Fibroblast of lung (primary cell): ENCODE data around the gene SNX20. TPM values are rescaled to one million over a fixed set of nuclear protein-coding genes. Genes with fewer than 3 reads are reported as not detected.

Experiments used
- DNase-seq, 2 donors: peaks; one replicate each; pipeline versions ENCODE4 v3.0.0 to v3.0.0-alpha.2; 2010; ENCODE audit warnings: low read depth in 2 of 2
- H2AFZ ChIP-seq: 2 replicates; pipeline ENCODE4 v1.5.1; 2012; ENCODE audit warnings: low read length, control low read depth, inconsistent platforms
- H3K27ac ChIP-seq: 2 replicates; pipeline ENCODE4 v1.5.1; 2011; ENCODE audit warnings: low read length, control low read depth; ENCODE audit not compliant: insufficient read depth
- H3K27me3 ChIP-seq: 2 replicates; pipeline ENCODE4 v1.5.1; 2011; ENCODE audit warnings: mild to moderate bottlenecking, low read length; ENCODE audit not compliant: control insufficient read depth, insufficient read depth
- H3K36me3 ChIP-seq: 2 replicates; pipeline ENCODE4 v1.5.1; 2011; ENCODE audit warnings: low read length; ENCODE audit not compliant: control insufficient read depth, insufficient read depth
- H3K4me1 ChIP-seq: 2 replicates; pipeline ENCODE4 v1.5.1; 2011; ENCODE audit warnings: low read length; ENCODE audit not compliant: control insufficient read depth, insufficient read depth; ENCODE audit errors: extremely low read depth
- H3K4me2 ChIP-seq: 2 replicates; pipeline ENCODE4 v1.5.1; 2011; ENCODE audit warnings: low read length, control low read depth; ENCODE audit not compliant: insufficient read depth; ENCODE audit errors: extremely low read depth
- H3K4me3 ChIP-seq, 4 experiments: fragments of 200-600 bp in 1 of 4; sonication (generic) in 1 of 4; replicated peaks in 1 of 4; 2 replicates each; pipeline ENCODE4 v1.5.1; 2011 to 2016; ENCODE audit warnings: low read length in 4 of 4, low read depth in 3 of 4, mild to moderate bottlenecking in 3 of 4, control low read depth in 2 of 4, inconsistent platforms in 1 of 4, mixed read lengths in 1 of 4; ENCODE audit not compliant: insufficient read depth in 1 of 4; ENCODE audit errors: control extremely low read depth in 1 of 4
- H3K79me2 ChIP-seq: 2 replicates; pipeline ENCODE4 v1.5.1; 2012; ENCODE audit warnings: mild to moderate bottlenecking, low read length, inconsistent platforms; ENCODE audit not compliant: control insufficient read depth, insufficient read depth
- H3K9ac ChIP-seq: 2 replicates; pipeline ENCODE4 v1.5.1; 2011; ENCODE audit warnings: mild to moderate bottlenecking, low read length, control low read depth; ENCODE audit not compliant: insufficient read depth
- H3K9me3 ChIP-seq: 2 replicates; pipeline ENCODE4 v1.5.1; 2012; ENCODE audit warnings: low read depth, low read length; ENCODE audit not compliant: control insufficient read depth, insufficient read depth
- H4K20me1 ChIP-seq: 2 replicates; pipeline ENCODE4 v1.5.1; 2011; ENCODE audit warnings: low read length; ENCODE audit not compliant: control insufficient read depth, insufficient read depth; ENCODE audit errors: extremely low read depth
- EZH2 ChIP-seq: IDR thresholded peaks from 2 replicates; pipeline ENCODE4 v1.5.1; 2012; ENCODE audit warnings: low read length, control low read depth, mild to moderate bottlenecking; ENCODE audit errors: missing control alignments
- polyA plus RNA-seq, 2 donors: library from polyadenylated mRNA; depleted of rRNA in 1 of 2; stranded (reverse) in 1 of 2; unstranded in 1 of 2; fragments of >200 nt; gene quantifications; 2 replicates each; pipeline ENCODE4 v1.2.1, GENCODE V29; 2011 to 2012; ENCODE audit warnings: missing spikeins in 1 of 2
- total RNA-seq: library from RNA; depleted of rRNA; stranded (reverse); fragments of >200 nt; gene quantifications from 2 replicates; pipeline ENCODE4 v1.2.1, GENCODE V29; 2014
- TF ChIP-seq, protein P1 (sequence below), 2 donors: IDR thresholded peaks in 1 of 2; conservative IDR thresholded peaks in 1 of 2; 1 replicate in 1 of 2; 2 replicates in 1 of 2; pipeline ENCODE4 v1.5.1; 2011 to 2012; ENCODE audit warnings: low read length in 2 of 2, control low read depth in 1 of 2, inconsistent platforms in 1 of 2, low read depth in 1 of 2, mild to moderate bottlenecking in 1 of 2

The SNX20 gene
- total and polyA plus RNA-seq, 2 donors (not counting 1 experiment from before 2014, with no cell fraction given) = not detected

DNA sequence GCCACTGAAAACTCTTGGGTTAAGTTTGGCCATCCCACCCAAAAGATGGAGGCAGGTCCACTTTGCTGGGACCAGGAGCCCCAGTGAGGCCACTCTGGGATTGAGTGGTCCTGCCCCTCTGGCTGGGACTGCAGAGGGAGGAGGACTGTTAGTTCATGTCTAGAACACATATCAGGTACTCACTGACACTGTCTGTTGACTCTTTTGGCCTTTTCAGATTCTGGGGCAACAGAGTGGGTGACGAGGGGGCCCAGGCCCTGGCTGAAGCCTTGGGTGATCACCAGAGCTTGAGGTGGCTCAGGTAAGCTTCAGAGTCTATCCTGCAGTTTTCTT, 41.3 kb upstream of the SNX20 start:
- H3K27ac ChIP-seq = no peak overlapping the region
- H3K36me3 ChIP-seq = no peaks in the 10 kb centered on the region
- no peaks in the 10 kb centered on the region for H3K4me1 ChIP-seq
- no peaks in the 10 kb centered on the region for H3K9me3 ChIP-seq
- no peak overlapping the region for H3K4me3 ChIP-seq
- H4K20me1 ChIP-seq = no peaks in the 10 kb centered on the region
- no peaks in the 10 kb centered on the region for H3K27me3 ChIP-seq
- no peak overlapping the region for H3K9ac ChIP-seq
- no peak overlapping the region for H2AFZ ChIP-seq
- no peaks in the 10 kb centered on the region for H3K79me2 ChIP-seq
- no peak for TF ChIP-seq EZH2
- TF ChIP-seq, protein P1, sequence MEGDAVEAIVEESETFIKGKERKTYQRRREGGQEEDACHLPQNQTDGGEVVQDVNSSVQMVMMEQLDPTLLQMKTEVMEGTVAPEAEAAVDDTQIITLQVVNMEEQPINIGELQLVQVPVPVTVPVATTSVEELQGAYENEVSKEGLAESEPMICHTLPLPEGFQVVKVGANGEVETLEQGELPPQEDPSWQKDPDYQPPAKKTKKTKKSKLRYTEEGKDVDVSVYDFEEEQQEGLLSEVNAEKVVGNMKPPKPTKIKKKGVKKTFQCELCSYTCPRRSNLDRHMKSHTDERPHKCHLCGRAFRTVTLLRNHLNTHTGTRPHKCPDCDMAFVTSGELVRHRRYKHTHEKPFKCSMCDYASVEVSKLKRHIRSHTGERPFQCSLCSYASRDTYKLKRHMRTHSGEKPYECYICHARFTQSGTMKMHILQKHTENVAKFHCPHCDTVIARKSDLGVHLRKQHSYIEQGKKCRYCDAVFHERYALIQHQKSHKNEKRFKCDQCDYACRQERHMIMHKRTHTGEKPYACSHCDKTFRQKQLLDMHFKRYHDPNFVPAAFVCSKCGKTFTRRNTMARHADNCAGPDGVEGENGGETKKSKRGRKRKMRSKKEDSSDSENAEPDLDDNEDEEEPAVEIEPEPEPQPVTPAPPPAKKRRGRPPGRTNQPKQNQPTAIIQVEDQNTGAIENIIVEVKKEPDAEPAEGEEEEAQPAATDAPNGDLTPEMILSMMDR (conservative IDR thresholded peaks at IDR 0.05 in 1 of 2, IDR thresholded peaks at IDR 0.05 in 1 of 2; ENCODE audit: low read depth in 1 of 2, low read length in 2 of 2) = no peak
- DNase-seq = no peak
- H3K4me2 ChIP-seq = no peak overlapping the region

DNA sequence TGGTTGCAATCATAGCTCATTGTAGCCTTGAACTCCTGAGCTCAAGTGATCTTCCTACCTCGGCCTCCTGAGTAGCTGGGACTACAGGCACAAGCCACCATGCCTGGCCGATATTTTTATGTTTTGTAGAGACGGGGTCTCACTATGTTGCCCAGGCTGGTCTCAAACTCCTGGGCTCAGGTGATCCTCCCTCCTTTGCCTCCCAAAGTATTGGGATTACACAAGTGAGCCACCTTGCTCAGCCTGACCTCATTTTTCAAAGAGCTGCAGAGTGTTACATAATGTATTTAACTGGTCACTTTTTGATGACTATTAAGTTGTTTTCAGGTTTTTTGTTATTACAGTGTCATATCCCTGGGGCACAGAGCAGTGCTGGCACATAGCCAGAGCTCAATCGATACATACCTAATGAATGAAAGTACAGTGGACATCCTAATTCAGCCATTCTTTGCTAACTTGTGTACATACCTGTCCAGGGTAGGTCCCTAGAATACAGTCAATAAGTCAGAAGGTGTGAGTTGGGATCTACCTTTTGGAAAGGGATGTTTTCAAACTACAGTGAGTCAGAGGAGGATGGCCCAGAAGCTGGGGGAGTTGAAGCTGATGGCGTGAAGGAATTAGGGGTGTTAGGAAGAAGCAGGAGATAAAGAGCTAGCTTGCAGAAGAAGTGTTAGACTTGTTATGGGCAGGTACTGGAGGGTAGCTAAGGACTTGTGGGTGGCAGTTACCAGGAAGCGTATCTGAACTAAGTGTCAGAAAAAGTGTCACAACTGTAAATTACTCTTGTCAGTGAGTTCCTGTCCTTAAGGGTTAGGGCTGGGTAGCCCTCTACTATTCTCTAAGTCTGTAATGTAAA, 40.7 kb upstream of the SNX20 start:
- TF ChIP-seq, protein P1 (conservative IDR thresholded peaks at IDR 0.05 in 1 of 2, IDR thresholded peaks at IDR 0.05 in 1 of 2; ENCODE audit: low read depth in 1 of 2, low read length in 2 of 2) = no peak
- TF ChIP-seq EZH2 = no peak
- no peak for DNase-seq
- Histone ChIP-seq H3K4me2 (no peak overlapping the region), H3K4me3 (no peak overlapping the region), H3K27ac (no peak overlapping the region), H4K20me1 (no peaks in the 10 kb centered on the region), H3K36me3 (no peaks in the 10 kb centered on the region), H3K27me3 (no peaks in the 10 kb centered on the region), H3K9ac (no peak overlapping the region), H3K9me3 (no peaks in the 10 kb centered on the region), H3K79me2 (no peaks in the 10 kb centered on the region), H3K4me1 (no peaks in the 10 kb centered on the region), H2AFZ (no peak overlapping the region)

DNA sequence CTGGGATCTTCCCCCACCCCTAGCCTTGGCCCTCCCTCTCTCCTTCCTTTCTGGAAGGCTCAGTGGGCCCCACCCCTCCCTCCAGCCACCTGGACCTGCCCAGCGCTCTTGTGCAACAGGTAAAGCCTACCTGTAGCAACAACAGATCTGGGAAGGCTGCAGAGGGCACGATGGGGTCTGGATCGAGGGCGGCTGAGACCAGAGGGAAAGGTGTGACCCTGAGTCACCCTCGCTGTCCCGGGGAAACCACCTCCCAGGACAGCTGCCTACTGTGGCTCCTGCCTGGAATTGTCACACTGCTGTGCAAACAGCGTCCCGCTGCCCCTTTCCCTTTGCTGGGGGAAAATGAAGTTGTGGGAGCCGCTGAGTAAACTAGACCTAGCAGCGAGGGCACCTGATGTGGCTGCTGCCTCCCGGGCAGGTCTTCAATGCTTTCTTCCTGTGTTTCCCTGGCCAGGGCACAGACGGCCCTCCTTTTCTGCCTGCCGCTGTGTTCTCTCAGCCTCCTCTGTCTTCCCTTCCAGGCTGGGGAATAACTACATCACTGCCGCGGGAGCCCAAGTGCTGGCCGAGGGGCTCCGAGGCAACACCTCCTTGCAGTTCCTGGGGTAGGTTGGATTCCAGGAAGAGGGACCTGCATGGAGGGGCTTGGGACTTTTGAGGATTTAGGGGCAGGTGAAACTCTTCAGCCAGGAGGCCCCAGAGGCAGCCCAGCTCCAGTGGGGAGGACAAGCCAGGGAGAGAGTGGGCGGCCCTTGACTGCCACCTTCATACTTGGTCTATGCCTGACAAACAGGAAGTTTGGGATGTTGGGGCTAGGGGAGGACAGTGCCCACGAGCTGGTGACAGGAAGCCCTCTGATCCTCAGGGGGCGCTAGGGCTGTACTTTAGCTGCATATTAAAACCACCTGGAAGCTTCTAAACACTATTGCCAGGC, 38.6 kb upstream of the SNX20 start:
- H3K4me3 ChIP-seq = no peak overlapping the region

More for the DNA sequence above, 38.6 kb upstream of the SNX20 start:
- Histone ChIP-seq H3K4me2 (no peak overlapping the region), H3K9ac (no peak overlapping the region), H4K20me1 (no peaks in the 10 kb centered on the region), H3K27me3 (no peaks in the 10 kb centered on the region), H3K79me2 (no peaks in the 10 kb centered on the region), H3K36me3 (no peaks in the 10 kb centered on the region), H2AFZ (no peak overlapping the region), H3K9me3 (no peaks in the 10 kb centered on the region), H3K27ac (no peak overlapping the region), H3K4me1 (no peaks in the 10 kb centered on the region)
- no peak for DNase-seq
- TF ChIP-seq, protein P1 (conservative IDR thresholded peaks at IDR 0.05 in 1 of 2, IDR thresholded peaks at IDR 0.05 in 1 of 2; ENCODE audit: low read depth in 1 of 2, low read length in 2 of 2) = no peak
- TF ChIP-seq EZH2 = no peak
